ENCODE data around the gene TUBA4B. TPM values are rescaled to one million over a fixed set of nuclear protein-coding genes. Genes with fewer than 3 reads are reported as not detected.

Gene TUBA4B
- total RNA-seq, 1 experiment from 2014 or later, result not detected

DNA sequence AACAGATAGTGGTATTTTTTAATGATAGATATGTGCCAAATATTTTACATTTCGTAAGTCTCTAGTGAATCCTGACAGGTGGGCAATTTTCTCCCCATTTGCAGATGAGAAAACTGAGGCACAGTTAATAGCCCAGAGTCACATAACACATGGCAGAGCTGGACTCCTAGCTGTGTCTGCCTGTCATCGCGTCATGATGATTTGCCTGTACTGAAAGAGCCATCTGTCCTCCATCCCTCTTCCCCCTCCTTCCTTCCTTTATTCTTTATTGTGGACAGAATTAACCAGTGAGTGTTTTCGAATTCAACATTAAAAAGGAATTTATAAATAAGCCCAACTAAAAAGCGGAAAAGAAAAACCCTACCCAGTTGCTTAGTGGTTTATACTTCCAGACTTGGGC, 29.3 kb downstream of the TUBA4B start:
- H3K27ac ChIP-seq (ENCODE audit: low read length), result no peak overlapping the region
- H3K36me3 ChIP-seq (ENCODE audit: control insufficient read depth, insufficient read depth, low read length), result no peaks in the 10 kb centered on the region; the same call in 1 of the 2 replicates
- no peak for ATAC-seq
- no peak overlapping the region for H3K4me3 ChIP-seq (ENCODE audit: low read depth in 2 of 2, low read length in 2 of 2)
- no peak for DNase-seq (ENCODE audit: low read depth, low spot score)
- no TSS peak for BruUV-seq (replicated peaks)
- TF ChIP-seq, protein P1, sequence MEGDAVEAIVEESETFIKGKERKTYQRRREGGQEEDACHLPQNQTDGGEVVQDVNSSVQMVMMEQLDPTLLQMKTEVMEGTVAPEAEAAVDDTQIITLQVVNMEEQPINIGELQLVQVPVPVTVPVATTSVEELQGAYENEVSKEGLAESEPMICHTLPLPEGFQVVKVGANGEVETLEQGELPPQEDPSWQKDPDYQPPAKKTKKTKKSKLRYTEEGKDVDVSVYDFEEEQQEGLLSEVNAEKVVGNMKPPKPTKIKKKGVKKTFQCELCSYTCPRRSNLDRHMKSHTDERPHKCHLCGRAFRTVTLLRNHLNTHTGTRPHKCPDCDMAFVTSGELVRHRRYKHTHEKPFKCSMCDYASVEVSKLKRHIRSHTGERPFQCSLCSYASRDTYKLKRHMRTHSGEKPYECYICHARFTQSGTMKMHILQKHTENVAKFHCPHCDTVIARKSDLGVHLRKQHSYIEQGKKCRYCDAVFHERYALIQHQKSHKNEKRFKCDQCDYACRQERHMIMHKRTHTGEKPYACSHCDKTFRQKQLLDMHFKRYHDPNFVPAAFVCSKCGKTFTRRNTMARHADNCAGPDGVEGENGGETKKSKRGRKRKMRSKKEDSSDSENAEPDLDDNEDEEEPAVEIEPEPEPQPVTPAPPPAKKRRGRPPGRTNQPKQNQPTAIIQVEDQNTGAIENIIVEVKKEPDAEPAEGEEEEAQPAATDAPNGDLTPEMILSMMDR (IDR thresholded peaks at IDR 0.05), result no peak
- TF ChIP-seq TCF7L2 (IDR thresholded peaks at IDR 0.05; ENCODE audit: low read depth, low read length) (no peak), POLR2AphosphoS5 (IDR thresholded peaks at IDR 0.05; ENCODE audit: low read depth, low read length) (no peak), SIN3A (IDR thresholded peaks at IDR 0.05; ENCODE audit: borderline replicate concordance, insufficient read depth, low read depth, low read length) (no peak)
- TF ChIP-seq, protein P2, sequence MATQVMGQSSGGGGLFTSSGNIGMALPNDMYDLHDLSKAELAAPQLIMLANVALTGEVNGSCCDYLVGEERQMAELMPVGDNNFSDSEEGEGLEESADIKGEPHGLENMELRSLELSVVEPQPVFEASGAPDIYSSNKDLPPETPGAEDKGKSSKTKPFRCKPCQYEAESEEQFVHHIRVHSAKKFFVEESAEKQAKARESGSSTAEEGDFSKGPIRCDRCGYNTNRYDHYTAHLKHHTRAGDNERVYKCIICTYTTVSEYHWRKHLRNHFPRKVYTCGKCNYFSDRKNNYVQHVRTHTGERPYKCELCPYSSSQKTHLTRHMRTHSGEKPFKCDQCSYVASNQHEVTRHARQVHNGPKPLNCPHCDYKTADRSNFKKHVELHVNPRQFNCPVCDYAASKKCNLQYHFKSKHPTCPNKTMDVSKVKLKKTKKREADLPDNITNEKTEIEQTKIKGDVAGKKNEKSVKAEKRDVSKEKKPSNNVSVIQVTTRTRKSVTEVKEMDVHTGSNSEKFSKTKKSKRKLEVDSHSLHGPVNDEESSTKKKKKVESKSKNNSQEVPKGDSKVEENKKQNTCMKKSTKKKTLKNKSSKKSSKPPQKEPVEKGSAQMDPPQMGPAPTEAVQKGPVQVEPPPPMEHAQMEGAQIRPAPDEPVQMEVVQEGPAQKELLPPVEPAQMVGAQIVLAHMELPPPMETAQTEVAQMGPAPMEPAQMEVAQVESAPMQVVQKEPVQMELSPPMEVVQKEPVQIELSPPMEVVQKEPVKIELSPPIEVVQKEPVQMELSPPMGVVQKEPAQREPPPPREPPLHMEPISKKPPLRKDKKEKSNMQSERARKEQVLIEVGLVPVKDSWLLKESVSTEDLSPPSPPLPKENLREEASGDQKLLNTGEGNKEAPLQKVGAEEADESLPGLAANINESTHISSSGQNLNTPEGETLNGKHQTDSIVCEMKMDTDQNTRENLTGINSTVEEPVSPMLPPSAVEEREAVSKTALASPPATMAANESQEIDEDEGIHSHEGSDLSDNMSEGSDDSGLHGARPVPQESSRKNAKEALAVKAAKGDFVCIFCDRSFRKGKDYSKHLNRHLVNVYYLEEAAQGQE (IDR thresholded peaks at IDR 0.05; ENCODE audit: insufficient read depth in 1 of 2, low read depth in 2 of 2, low read length in 1 of 2), result no peak
- in situ Hi-C loops (cut with HindIII; ENCODE audit: low pct_unique_long_range_greater_than_20kb, low sequenced_read_pairs), result no loop called here
- H3K9me3 ChIP-seq (ENCODE audit: control insufficient read depth, insufficient read depth, low read depth, low read length), result no peaks in the 10 kb centered on the region
- ChIA-PET CTCF (no interaction called here), POLR2A (no interaction called here)
- intact Hi-C loops (cut with micrococcal nuclease; ENCODE audit: unreplicated experiment), result no loop called here
- H3K4me1 ChIP-seq (ENCODE audit: control insufficient read depth, insufficient read depth, low read length), result peaks cover 18% of the 10 kb centered on the region
- H3K27me3 ChIP-seq (ENCODE audit: control insufficient read depth, insufficient read depth, low read length), result no peaks in the 10 kb centered on the region

DNA sequence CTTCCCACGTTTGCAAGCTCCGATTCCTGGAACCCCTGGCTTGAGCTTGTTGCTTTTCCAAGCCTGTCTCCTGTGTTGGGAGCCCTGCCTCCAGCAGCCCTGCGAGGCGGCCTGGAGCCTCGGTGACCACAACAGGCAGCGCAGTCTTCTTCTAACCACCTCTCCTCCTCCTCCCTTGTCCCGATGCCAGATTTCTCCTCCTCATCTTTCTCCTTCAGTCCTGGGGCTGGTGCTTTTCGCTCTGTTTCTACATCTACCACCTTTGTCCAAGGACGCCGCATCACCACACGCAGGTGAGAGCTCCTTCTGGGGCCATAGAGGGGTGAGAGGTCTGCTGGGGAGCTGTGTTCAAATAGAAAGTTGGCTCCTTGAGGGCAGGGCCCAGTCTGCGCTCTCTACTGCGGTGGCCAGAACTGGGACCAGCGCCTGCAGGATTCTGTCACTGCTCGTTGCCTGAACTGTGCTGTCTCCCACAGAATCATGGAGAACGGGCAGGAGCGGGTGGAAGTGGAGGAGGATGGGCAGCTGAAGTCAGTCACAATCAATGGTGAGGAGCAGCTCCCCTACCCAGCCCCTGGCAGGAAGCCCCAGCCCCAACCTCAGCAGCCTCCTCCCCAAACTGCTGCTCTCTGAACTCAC, 30.0 kb downstream of the TUBA4B start:
- intact Hi-C loops (cut with micrococcal nuclease; ENCODE audit: unreplicated experiment) (no loop called here), in situ Hi-C loops (cut with HindIII; ENCODE audit: low pct_unique_long_range_greater_than_20kb, low sequenced_read_pairs) (no loop called here)
- Histone ChIP-seq H3K4me1 (ENCODE audit: control insufficient read depth, insufficient read depth, low read length) (peaks cover 14% of the 10 kb centered on the region), H3K4me3 (ENCODE audit: low read depth in 2 of 2, low read length in 2 of 2) (no peak overlapping the region), H3K36me3 (ENCODE audit: control insufficient read depth, insufficient read depth, low read length) (no peaks in the 10 kb centered on the region; the same call in 1 of the 2 replicates), H3K9me3 (ENCODE audit: control insufficient read depth, insufficient read depth, low read depth, low read length) (no peaks in the 10 kb centered on the region), H3K27me3 (ENCODE audit: control insufficient read depth, insufficient read depth, low read length) (no peaks in the 10 kb centered on the region), H3K27ac (ENCODE audit: low read length) (no peak overlapping the region)
- ATAC-seq (no peak), DNase-seq (ENCODE audit: low read depth, low spot score) (no peak)
- no peak for TF ChIP-seq SIN3A (IDR thresholded peaks at IDR 0.05; ENCODE audit: borderline replicate concordance, insufficient read depth, low read depth, low read length)
- TF ChIP-seq POLR2AphosphoS5 (IDR thresholded peaks at IDR 0.05; ENCODE audit: low read depth, low read length), result no peak
- ChIA-PET POLR2A (no interaction called here), CTCF (interaction anchor here (0.7 kb wide), 1 partner anchor 179 kb away, joined by 3 read pairs; no protein-coding TSS in a partner anchor)
- BruUV-seq (replicated peaks), result no TSS peak

All from Panc1 (cell line).